ENCODE results near the gene DPP9. TPM values are rescaled to one million over a fixed set of nuclear protein-coding genes. Genes with fewer than 3 reads are reported as not detected.

DPP9 gene
- total RNA-seq, 4 donors from 2014 or later = 76.7 to 125 (median 86.6) TPM

- TF ChIP-seq CTCF (IDR thresholded peaks at IDR 0.05) = no peak
- TF ChIP-seq POLR2A (IDR thresholded peaks at IDR 0.05) = no peak
- H3K4me3 ChIP-seq (ENCODE audit: low read depth, poor library complexity, severe bottlenecking) = no peak overlapping the region
- intact Hi-C loops (cut with DNase I; ENCODE audit: low total_unique reads) = no loop called here
- DNase-seq (ENCODE audit: low spot score in 2 of 2) = no peak
- 90 to 92% methylated on average over 4 of the region's 4 CpGs for WGBS, 2 donors
Observed at GRCh38 chr19:4660993-4661392, 62.6 kb downstream of the DPP9 start.

- H3K4me3 ChIP-seq (ENCODE audit: low read depth, poor library complexity, severe bottlenecking) = no peak overlapping the region
- no peak for DNase-seq (ENCODE audit: low spot score in 2 of 2)
- intact Hi-C loops (cut with DNase I; ENCODE audit: low total_unique reads) = no loop called here
- 77 to 82% methylated on average over 15 of the region's 15 CpGs for WGBS, 2 donors
- TF ChIP-seq CTCF (IDR thresholded peaks at IDR 0.05) (no peak), POLR2A (IDR thresholded peaks at IDR 0.05) (no peak)
Observed at GRCh38 chr19:4660181-4660791, 63.4 kb downstream of the DPP9 start.

GRCh38 chr19:4657835-4658234, 65.8 kb downstream of the DPP9 start:
- TF ChIP-seq POLR2A (IDR thresholded peaks at IDR 0.05) = no peak
- TF ChIP-seq CTCF (IDR thresholded peaks at IDR 0.05) = no peak
- no peak overlapping the region for H3K4me3 ChIP-seq (ENCODE audit: low read depth, poor library complexity, severe bottlenecking)
- 95 to 99% methylated on average over 6 to 8 of the region's 8 CpGs for WGBS, 2 donors
- intact Hi-C loops (cut with DNase I; ENCODE audit: low total_unique reads) = no loop called here
- DNase-seq (ENCODE audit: low spot score in 2 of 2) = no peak

GRCh38 chr19:4657262-4657661, 66.4 kb downstream of the DPP9 start:
- DNase-seq (ENCODE audit: low spot score in 2 of 2) = no peak
- no peak overlapping the region for H3K4me3 ChIP-seq (ENCODE audit: low read depth, poor library complexity, severe bottlenecking)
- TF ChIP-seq CTCF (IDR thresholded peaks at IDR 0.05) = no peak
- no peak for TF ChIP-seq POLR2A (IDR thresholded peaks at IDR 0.05)
- intact Hi-C loops (cut with DNase I; ENCODE audit: low total_unique reads) = no loop called here
- WGBS, 2 donors = 72 to 80% methylated on average over 14 of the region's 14 CpGs

GRCh38 chr19:4656102-4656501, 67.5 kb downstream of the DPP9 start:
- no peak for TF ChIP-seq CTCF (IDR thresholded peaks at IDR 0.05)
- no peak for TF ChIP-seq POLR2A (IDR thresholded peaks at IDR 0.05)
- WGBS, 2 donors = 77 to 79% methylated on average over 8 of the region's 8 CpGs
- no peak overlapping the region for H3K4me3 ChIP-seq (ENCODE audit: low read depth, poor library complexity, severe bottlenecking)
- DNase-seq (ENCODE audit: low spot score in 2 of 2) = no peak
- intact Hi-C loops (cut with DNase I; ENCODE audit: low total_unique reads) = no loop called here

Measured in lower leg skin (tissue), 4 donors.